NCI-H446 treated with DMSO at 0.1 percent for 48 hours (cell line): ENCODE results near the gene PHLPP2.

Source experiments
- DNase-seq: peaks from one replicate; lab custom pipeline; 2025; lab: John Stamatoyannopoulos, UW

Gene PHLPP2, protein sequence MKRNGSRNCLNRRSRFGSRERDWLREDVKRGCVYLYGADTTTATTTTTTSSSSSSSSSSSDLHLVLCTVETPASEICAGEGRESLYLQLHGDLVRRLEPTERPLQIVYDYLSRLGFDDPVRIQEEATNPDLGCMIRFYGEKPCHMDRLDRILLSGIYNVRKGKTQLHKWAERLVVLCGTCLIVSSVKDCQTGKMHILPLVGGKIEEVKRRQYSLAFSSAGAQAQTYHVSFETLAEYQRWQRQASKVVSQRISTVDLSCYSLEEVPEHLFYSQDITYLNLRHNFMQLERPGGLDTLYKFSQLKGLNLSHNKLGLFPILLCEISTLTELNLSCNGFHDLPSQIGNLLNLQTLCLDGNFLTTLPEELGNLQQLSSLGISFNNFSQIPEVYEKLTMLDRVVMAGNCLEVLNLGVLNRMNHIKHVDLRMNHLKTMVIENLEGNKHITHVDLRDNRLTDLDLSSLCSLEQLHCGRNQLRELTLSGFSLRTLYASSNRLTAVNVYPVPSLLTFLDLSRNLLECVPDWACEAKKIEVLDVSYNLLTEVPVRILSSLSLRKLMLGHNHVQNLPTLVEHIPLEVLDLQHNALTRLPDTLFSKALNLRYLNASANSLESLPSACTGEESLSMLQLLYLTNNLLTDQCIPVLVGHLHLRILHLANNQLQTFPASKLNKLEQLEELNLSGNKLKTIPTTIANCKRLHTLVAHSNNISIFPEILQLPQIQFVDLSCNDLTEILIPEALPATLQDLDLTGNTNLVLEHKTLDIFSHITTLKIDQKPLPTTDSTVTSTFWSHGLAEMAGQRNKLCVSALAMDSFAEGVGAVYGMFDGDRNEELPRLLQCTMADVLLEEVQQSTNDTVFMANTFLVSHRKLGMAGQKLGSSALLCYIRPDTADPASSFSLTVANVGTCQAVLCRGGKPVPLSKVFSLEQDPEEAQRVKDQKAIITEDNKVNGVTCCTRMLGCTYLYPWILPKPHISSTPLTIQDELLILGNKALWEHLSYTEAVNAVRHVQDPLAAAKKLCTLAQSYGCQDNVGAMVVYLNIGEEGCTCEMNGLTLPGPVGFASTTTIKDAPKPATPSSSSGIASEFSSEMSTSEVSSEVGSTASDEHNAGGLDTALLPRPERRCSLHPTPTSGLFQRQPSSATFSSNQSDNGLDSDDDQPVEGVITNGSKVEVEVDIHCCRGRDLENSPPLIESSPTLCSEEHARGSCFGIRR (N-terminal part only)

GRCh38 chr16:71724320-71724751 lies at the start of gene PHLPP2:
Gene PHLPP2 (minus strand): TSS chr16:71724701. CDS start chr16:71714795, 9,906 bp downstream.
- DNase-seq = no peak

DNA sequence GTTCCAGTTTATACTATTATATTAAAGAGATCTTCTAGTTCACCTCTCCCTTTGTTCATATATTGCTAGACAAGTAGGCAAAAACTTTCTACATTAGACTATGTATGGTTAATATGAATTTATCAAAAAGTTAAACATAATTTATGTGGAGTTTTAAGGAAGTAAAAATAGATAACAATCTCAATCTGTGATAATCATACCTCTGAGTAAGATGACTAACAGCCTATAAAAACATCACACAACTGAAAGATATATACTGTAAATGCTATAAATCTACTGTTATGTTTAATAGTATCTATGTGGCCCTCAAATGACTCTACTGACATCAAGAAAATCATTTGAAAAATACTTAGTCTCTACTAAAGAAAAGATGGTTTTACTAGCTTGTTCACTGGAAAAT lies 47.1 kb upstream of the PHLPP2 start:
- DNase-seq = no peak

- DNase-seq = no peak
These were observed 44.7 kb upstream of the PHLPP2 start for GRCh38 chr16:71769222-71769621.

DNA sequence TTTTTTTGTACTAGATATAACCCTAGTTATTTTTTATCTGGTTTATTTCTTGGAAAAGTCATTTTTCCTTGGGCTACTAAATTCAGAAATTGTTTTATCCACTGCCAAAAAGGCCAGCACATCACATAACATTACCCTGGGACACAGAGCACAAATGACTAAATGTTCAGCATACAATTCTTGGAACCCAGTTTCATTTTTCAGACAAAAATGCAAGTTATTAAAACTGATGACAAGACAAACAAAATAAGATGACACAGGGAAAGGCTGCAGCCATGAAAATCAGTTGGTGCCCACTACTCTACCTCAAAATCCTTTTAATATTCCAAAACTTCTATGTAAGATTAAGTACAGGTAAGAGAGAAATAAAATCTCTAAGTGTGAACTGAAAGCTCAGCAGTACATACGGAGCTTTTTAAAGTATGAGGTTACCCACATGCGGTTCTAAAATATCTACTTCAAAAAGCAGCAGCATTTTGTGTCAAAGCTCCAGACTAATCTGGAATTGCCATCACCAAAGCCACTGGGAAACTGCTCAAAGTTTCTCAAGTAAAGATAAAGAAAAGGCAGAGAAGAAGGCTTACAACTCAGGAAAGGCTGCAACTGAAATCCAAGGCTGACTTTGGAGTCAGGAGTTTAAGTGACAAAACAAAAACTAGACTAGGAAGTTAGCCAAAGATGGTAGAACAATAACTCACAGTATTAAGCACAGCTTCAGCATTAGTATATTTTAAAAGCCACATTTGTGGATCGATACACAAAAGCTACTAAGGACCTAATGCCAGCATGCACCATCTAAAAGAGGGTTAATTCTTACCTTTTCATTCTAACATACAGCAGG lies 42.8 kb upstream of the PHLPP2 start:
- DNase-seq = no peak

GRCh38 chr16:71762186-71762585 lies 37.7 kb upstream of the PHLPP2 start:
- DNase-seq = no peak

DNA sequence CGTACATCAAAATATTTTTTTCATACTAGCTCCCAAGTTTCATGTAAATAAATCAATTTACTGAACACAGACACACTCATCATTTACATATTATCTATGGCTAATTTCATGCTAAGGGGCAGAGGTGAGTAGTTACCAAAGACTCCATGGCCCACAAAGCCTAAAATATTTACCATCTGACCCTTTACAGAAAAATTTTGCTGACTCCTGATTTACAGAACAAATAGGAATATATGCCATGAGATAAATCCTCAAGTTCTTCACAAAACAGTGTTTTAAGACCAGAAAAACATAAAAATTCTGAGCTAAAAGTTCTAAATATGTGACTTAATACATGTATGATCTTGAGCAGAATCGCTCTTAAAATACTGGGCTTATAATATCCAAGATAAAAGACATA lies 36.6 kb upstream of the PHLPP2 start:
- no peak for DNase-seq

DNA sequence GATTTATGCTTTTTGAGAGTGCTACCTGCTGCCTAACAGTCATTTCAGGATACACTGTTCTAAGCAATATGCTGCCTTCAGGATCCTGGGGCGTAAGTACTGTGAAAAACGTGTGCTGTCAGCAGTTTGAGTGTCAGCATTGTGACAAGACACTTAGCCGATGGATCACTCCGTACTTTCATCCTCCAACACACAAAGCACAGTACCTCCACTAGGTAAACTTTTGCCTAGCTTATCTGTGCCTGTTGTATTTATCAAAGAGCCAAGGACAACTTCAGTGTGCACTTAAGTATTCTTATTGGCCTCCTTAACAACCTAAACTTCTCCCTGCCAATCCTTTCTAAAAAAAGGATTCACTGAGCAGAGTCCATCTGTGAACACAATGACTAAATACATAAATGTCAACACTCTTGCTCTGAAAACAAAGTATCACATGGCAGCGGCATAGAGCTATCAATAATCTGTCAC lies 33.8 kb upstream of the PHLPP2 start:
- DNase-seq = no peak

DNA sequence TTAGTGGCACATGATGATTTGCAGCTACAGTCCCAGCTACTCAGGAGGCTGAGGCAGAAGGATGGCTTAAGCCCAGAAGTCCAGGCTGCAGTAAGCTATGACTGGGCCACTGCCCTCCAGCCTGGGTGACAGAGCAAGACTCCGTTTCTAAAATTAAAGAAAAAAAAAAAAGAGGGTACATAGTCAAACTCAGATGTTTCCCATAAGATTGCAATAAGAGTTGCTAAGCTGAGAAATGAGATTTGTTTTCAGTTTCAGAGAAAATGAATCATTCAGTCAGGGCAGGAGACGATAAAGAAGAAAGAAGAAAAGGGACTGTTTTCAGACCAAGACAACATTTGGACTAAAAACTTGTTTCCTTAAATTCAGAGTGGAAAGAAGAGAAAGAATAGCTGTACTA lies 30.2 kb upstream of the PHLPP2 start:
- DNase-seq = no peak

DNA sequence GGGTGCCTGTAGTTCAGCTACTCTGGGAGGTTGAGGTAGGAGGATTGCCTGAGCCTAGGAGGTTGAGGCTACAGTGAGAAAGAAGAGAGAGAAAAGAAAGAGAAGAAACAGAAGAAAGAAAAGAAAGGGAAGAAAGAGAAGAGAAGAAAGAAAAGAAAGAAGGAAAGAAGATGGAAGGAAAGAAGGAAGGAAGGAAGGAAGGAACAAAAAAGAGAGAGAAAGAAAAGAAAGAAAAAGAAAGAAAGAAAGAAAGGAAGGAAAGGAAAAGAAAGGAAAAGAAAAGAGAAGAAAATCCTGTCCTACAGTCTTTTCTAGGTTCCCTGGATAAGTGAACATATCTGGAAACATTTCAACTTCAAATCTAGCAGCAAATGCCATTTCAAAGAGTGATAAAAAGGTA lies 29.6 kb upstream of the PHLPP2 start:
- DNase-seq = no peak

DNA sequence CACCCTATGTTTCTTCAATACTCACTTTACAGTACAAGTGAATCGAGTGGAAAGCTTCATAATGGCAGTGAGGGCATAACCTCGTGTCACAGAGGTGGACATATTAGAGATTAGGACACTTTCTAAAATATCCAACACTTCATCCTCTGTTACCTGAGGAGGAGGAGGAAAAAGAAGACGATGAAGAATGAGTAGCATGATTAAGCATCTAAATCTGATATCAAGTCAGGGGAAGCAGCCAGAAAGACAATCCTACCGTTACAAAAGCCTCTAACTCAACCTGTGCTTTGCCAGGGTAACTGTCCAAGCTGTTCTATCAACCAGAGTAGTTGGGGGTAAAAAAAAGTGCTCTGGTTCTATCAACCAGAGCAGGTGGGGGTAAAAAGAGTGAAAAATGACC lies 23.7 kb upstream of the PHLPP2 start:
- DNase-seq = no peak

DNA sequence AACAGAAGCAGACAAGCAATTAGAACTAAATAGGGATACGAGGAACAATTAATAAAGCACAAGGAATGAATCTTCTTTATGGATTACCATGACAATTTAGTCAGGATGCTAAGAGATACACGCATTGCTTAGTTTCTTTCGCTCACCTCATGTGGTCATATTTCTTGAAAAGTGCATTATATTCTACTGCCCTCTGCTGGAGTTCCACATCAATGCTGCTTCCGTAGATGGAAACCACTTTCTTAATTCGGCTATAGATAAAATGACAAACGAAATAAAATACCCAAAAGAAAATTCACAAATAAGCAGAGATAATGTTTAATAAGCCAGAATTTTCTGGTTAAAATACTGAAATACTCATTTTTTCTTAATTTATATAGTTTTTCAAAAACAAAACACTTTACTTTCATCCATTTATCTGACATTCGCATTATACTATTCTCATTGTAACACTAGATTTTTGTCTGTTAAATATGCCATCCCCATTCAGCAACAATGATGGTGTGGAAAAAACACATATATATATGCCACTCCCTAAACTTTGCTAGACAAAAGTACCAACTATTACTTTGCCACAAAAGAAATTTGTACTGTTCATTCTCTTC lies 22.0 kb upstream of the PHLPP2 start:
- DNase-seq = no peak

DNA sequence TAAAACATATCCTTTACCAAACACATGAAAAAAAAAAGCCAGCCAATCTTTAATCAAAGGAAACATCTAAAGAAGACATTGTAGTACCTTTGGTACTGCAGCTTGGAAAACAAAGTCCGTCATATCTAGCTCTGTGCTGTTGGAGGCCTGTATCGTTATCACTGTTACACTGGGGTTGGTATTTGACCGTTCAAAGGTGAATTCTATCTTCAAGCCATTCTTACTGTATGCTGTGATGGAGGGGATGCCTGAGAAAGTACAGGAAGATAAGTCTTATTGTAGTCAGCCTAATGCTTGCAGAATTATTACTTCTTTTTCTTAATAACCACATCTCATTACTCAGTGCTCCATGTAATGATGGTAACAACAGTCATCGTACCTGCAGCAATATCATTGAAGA lies 14.4 kb upstream of the PHLPP2 start:
- DNase-seq = no peak

- DNase-seq = no peak
These were observed 13.0 kb upstream of the PHLPP2 start for GRCh38 chr16:71737501-71737900.

DNA sequence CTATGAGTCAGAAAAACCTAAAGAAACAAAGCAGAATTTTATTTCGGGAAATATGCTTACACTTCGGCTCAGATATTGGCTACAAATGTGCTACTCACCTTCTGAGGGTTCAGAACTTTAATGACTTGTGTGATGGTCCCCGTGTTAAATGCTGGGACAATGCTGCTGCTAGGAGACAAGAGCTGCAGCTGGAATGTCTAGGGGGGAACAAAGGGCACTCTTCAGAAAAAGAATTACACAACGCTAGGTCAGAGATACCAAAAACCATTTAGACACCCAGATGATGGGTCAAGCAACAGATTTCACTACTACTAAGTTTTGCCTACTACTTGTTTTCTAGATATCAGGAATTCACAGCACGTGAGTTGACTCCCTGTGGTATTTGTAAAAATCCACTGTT lies 10.0 kb upstream of the PHLPP2 start:
- DNase-seq = no peak

DNA sequence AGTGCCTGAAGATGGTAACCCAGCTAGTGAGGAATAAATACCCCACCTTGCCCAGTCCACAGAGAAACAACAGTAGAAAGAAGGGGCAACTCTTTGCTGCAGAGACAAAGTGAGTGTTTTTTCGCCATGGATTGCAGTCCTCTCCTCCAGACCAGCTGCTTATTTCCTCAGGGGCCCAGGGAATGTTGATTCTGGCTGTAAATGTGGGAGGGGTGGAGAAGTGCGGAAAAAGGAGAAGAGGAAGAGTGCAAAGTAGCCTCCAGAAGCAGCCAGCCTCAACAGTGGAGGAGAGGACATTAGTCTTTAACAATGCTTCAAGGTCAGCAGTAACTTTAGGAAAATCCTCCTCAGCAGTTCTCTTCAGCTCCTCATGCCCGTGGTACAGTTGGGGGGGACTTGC lies 8.1 kb upstream of the PHLPP2 start:
- no peak for DNase-seq

DNA sequence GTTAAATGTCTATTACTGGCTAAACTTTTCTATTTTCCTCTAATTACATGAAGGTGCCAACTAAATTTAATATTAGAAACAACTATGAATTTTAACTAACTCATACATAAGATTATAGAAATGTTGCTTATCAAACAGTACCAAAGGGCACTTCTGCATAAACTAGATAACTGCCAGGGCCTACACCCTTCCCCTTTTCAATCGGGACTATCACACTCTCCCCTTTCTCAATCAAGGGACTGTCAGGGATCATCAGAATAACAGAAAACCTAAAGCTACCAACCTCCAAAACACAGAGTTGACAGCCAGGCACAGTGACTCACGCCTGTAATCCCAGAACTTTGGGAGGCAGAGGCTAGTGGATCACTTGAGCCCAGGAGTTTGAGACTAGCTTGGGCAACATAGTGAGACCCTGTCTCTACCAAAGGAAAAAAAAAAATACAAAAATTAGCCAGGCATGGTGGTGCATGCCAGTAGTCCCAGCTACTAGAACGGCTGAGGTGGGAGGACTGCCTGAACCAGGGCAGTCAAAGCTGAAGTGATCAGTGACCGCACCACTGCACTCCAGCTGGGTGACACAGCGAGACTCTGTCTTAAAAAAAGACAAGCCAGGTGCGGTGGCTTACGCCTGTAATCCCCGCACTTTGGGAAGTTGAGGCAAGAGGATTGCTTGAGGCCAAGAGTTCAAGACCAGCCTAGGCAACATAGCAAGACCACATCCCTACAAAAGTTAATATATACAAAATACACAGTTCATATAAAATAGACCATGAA lies 3.2 kb upstream of the PHLPP2 start:
- no peak for DNase-seq

DNA sequence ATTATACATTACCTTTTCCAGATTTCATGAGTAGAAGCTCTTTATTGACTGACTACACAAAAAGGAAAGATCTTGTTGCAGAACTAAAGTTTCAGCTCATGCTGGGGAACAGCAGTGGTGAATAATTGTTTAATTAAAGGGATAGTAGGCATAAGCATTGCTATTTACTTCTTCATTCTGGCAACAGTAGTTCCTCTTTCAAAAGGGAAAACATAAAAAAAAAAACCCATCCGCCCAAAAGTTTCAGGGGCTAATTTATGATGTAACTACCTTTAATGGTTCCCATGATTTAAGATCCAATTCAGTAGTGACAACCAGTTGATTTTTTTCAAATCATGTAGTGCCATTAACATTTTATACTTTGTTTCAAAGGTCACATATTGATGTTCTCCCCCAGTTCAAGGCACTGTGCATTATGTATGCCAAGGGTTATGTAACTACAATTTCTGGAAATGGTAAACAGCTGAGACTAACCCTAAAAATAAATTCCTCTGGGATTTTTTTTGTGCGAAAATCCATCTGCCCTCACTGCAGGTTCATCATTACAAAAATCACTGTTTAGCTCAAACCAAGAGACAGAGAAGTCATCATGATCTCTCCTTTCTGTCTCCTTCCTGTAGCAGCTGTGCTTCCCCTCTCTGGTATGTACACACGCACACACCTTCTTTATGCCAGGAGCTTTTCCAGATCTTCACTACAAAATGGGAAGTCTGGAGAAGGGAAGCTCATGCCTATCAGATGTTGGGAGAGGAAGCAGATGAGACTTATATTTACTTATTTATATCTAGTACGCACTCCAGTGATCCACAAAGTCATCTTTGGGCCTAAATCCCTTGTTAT lies 2.2 kb upstream of the PHLPP2 start:
- DNase-seq = no peak

DNA sequence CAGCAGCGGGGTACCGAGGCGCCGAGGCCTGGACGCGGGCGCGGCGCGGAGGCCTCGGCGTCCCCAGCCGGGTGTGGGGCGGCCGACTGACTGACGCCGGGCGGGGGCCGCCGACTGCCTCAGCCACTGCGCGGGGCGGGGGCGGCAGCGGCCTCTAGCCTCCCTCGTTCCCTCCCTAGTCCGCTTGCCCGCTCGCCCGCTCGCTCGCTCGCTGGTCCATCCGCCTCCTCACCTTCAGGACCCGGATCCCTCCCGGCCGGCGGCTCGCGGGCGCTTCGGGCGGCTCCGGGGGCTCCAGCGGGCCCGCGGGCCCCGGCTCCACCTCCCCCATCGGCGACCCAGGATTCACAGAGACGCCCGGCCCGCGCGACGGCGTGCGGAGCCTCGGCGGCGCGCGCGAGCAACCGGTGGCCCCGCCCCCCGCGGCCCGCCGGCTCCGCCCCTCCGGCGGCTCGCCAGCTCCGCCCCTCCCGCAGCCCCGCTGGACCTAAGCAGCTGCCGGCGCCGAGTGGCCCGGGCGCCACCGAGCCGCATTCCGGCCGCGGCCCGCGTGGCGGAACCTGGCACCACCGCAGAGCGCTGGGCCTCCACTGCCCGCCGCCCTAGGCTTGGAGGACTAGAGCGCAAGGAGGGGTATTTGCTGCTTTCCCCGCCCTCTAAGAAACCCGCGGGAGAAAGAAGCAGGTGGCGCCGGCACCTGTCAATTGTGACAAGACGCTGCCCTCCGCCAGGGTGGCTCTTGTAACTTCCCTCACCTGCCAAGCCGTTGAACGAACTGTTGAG lies 773 bp downstream of the PHLPP2 start:
- DNase-seq = no peak
